Measurements from ENCODE around the gene PABPN1.
"Not testable (repeated sequence)": the region's sequence is repeated elsewhere in the genome, so short reads cannot be mapped to it uniquely, and the experiment has no call there.

The PABPN1 gene

GRCh38 chr14:23324993-23325392 is 3.7 kb downstream of the PABPN1 start:
- no peak for DNase-seq (ENCODE audit: low read depth)
- H3K4me3 ChIP-seq (ENCODE audit: low read length) = no peak overlapping the region
- TF ChIP-seq CTCF (conservative IDR thresholded peaks at IDR 0.05; ENCODE audit: low read length) = no peak

DNA sequence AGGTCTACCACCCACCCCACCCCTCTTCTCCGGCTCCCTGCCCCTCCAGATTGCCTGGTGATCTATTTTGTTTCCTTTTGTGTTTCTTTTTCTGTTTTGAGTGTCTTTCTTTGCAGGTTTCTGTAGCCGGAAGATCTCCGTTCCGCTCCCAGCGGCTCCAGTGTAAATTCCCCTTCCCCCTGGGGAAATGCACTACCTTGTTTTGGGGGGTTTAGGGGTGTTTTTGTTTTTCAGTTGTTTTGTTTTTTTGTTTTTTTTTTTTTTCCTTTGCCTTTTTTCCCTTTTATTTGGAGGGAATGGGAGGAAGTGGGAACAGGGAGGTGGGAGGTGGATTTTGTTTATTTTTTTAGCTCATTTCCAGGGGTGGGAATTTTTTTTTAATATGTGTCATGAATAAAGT is 4.5 kb downstream of the PABPN1 start:
- H3K4me3 ChIP-seq (ENCODE audit: low read length); DNase-seq (ENCODE audit: low read depth): not testable (repeated sequence)

- H3K4me3 ChIP-seq (ENCODE audit: low read length) = no peak overlapping the region
- no peak for TF ChIP-seq CTCF (conservative IDR thresholded peaks at IDR 0.05; ENCODE audit: low read length)
- DNase-seq (ENCODE audit: low read depth) = no peak
Observed at GRCh38 chr14:23326491-23327332, 5.5 kb downstream of the PABPN1 start.

DNA sequence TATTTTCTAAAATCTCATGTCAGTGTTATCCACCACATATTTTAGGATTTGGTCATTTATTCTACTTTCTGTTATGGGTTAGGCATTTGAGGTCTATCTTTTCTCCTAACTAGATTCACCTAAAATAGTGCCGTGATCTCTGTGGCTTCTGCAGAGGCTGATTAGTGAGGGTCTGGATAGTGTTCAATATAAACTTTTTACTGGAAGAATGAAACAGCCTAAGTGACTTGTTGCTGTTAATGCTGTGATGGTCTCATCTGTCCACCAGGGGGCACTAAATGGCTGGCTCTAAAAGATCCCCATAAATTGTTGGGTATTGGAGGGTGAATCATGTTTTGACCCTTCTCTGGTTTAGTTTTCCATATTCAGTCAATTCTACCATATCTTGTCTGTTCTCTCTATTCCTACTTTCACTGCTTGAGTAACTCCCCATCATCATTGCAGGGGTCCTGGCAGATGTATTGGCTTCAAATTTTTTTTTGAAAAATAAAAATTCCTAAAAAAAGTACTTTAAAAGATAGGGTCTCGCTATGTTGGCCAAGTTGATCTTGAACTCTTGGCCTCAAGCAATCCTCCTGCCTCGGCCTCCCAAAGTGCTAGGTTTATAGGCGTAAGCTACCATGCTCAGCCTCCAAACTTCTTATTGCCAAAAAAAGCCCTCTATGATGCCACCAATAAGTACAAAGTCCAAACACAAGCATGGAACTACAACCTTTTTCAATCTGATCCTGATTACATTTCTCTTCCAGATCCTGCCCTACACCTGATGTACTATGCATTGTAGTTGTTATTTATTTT is 6.9 kb downstream of the PABPN1 start:
- H3K4me3 ChIP-seq (ENCODE audit: low read length) = no peak overlapping the region
- DNase-seq (ENCODE audit: low read depth) = peak; percentile 75
- peak; percentile 94 for TF ChIP-seq CTCF (conservative IDR thresholded peaks at IDR 0.05; ENCODE audit: low read length)

GRCh38 chr14:23335623-23336022 is 14.4 kb downstream of the PABPN1 start:
- TF ChIP-seq CTCF (conservative IDR thresholded peaks at IDR 0.05; ENCODE audit: low read length) = no peak
- H3K4me3 ChIP-seq (ENCODE audit: low read length) = no peak overlapping the region
- DNase-seq (ENCODE audit: low read depth) = no peak

GRCh38 chr14:23339506-23340268 is 18.4 kb downstream of the PABPN1 start:
- TF ChIP-seq CTCF (conservative IDR thresholded peaks at IDR 0.05; ENCODE audit: low read length) = no peak
- no peak for DNase-seq (ENCODE audit: low read depth)

DNA sequence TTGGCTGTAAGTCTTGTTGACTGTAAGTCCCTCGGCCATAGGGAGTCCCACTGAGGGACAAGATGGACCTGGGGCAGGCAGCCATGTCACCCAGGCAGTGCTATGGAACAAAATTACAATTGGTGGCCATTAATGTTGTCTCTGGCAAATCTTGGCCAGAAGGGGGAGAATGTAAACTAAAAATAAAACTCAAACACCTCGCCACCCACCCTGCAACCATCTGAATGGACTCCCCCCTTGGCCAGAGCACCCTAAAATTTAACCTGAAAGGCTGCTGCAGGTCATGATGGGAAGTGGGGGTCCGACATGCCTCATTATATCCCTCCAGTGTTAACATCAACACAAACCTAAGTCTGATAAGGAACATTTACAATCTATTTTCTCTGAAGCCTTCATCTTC is 23.2 kb downstream of the PABPN1 start:
- TF ChIP-seq CTCF (conservative IDR thresholded peaks at IDR 0.05; ENCODE audit: low read length) = no peak
- DNase-seq (ENCODE audit: low read depth) = no peak
- no peak overlapping the region for H3K4me3 ChIP-seq (ENCODE audit: low read length)

More at GRCh38 chr14:23339506-23340268, 18.4 kb downstream of the PABPN1 start:
- H3K4me3 ChIP-seq (ENCODE audit: low read length) = no peak overlapping the region

Measured in AG10803 (cell line).